ENCODE results near the gene PLIN3. TPM values are rescaled to one million over a fixed set of nuclear protein-coding genes. Genes with fewer than 3 reads are reported as not detected.
"Not testable (repeated sequence)": the region's sequence is repeated elsewhere in the genome, so short reads cannot be mapped to it uniquely, and the experiment has no call there.

Gene PLIN3
- total RNA-seq, 1 donor from 2014 or later: 6.8 TPM

DNA sequence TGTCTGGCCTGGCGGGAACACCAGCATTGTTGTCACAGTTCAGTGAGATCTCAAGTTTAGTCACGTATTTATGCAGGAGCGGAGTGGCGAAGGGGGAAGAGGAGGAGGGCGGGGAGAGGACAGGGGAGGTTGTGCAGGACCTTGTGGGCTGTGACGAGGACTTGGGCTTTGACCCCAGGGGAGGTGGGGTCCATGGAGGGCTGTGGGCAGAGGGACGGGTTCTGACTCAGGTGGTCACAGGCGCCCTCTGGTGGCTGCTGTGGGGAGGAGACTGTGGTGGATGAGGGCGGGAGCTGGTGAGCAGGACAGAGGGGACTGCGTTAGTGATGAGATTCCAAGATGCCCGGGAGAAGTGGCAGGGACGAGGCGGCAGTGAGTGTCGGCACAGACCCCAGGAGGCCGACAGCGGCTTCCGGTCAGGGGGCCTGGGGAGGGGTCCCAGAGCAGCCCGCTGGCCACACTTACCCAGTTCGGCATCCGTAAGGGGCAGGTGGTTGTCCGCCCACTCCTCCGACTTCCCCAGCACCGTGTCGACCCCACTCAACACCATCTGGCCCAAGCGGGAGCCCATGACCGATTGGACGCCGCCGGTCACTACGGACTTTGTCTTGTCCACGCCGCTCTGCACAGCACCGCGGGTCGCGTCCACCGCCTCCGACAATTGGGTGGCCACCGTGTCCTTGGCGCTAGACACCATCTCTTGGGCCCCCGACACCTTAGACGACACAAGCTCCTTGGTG lies 15.7 kb downstream of the PLIN3 start:
- no peak overlapping the region for H3K4me3 Mint-ChIP-seq (ENCODE audit: unreplicated experiment)
- TF ChIP-seq CTCF (IDR thresholded peaks at IDR 0.05; ENCODE audit: partially characterized antibody, unreplicated experiment): peak; percentile 85
- no peaks in the 10 kb centered on the region for H3K36me3 Mint-ChIP-seq (ENCODE audit: unreplicated experiment)
- no peaks in the 10 kb centered on the region for H3K27me3 Mint-ChIP-seq (ENCODE audit: unreplicated experiment)
- H3K9me3 Mint-ChIP-seq (ENCODE audit: unreplicated experiment): peaks cover 2% of the 10 kb centered on the region
- DNase-seq: peak; percentile 89
- no peak overlapping the region for H3K27ac Mint-ChIP-seq (ENCODE audit: unreplicated experiment)
- H3K4me1 Mint-ChIP-seq (ENCODE audit: low read depth, unreplicated experiment): no peaks in the 10 kb centered on the region

GRCh38 chr19:4849019-4849418 lies 18.4 kb downstream of the PLIN3 start:
- Mint-ChIP-seq H3K36me3 (ENCODE audit: unreplicated experiment) (no peaks in the 10 kb centered on the region), H3K27me3 (ENCODE audit: unreplicated experiment) (no peaks in the 10 kb centered on the region), H3K9me3 (ENCODE audit: unreplicated experiment) (peaks cover 2% of the 10 kb centered on the region), H3K4me1 (ENCODE audit: low read depth, unreplicated experiment) (no peaks in the 10 kb centered on the region), H3K27ac (ENCODE audit: unreplicated experiment) (no peak overlapping the region), H3K4me3 (ENCODE audit: unreplicated experiment) (no peak overlapping the region)
- no peak for TF ChIP-seq CTCF (IDR thresholded peaks at IDR 0.05; ENCODE audit: partially characterized antibody, unreplicated experiment)
- DNase-seq: no peak

DNA sequence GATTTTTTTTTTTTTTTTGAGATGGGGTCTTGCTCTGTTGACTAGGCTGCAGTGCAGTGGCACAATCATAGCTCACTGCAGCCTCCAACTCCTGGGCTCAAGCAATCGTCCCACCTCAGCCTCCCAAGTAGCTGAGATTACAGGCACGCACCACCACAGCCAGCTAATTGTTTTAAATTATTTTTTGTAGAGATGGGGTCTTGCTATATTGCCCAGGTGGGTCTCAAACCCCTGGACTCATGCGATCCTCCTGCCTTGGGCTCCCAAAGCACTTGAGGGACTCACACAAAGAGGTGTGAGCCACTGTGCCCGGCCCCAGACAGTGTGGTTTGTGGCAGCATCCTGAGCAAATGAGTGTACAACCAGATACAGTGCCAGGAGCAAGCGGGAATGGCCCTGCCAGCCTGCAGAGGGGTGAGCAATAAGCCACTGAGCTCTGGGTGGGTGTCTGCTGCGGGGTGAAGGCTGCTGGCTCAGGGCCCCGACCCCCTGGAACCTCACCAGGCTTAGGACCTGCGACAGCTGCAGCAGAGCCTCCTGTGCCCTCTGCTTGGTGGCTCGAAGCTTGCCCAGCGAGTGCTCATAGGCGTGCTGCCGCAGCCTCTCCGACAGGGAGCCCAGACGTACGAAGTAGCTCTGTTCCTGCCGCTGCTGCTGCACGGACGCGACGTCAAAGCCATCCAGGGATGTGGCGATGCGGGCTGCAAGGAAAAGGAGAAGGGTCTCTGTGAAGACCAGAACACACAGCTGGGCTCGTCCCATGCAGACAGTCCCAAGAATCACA lies 20.1 kb downstream of the PLIN3 start:
- no peak for DNase-seq
- Mint-ChIP-seq H3K36me3 (ENCODE audit: unreplicated experiment) (no peaks in the 10 kb centered on the region), H3K4me3 (ENCODE audit: unreplicated experiment) (no peak overlapping the region)

GRCh38 chr19:4845975-4846374 lies 21.5 kb downstream of the PLIN3 start:
- not testable (repeated sequence) for H3K9me3 Mint-ChIP-seq (ENCODE audit: unreplicated experiment); H3K4me3 Mint-ChIP-seq (ENCODE audit: unreplicated experiment); H3K36me3 Mint-ChIP-seq (ENCODE audit: unreplicated experiment); H3K27ac Mint-ChIP-seq (ENCODE audit: unreplicated experiment); H3K27me3 Mint-ChIP-seq (ENCODE audit: unreplicated experiment); DNase-seq; H3K4me1 Mint-ChIP-seq (ENCODE audit: low read depth, unreplicated experiment)

More for the DNA sequence above, 20.1 kb downstream of the PLIN3 start:
- Mint-ChIP-seq H3K27me3 (ENCODE audit: unreplicated experiment) (no peaks in the 10 kb centered on the region), H3K4me1 (ENCODE audit: low read depth, unreplicated experiment) (no peaks in the 10 kb centered on the region), H3K9me3 (ENCODE audit: unreplicated experiment) (peaks cover 2% of the 10 kb centered on the region), H3K27ac (ENCODE audit: unreplicated experiment) (no peak overlapping the region)
- no peak for TF ChIP-seq CTCF (IDR thresholded peaks at IDR 0.05; ENCODE audit: partially characterized antibody, unreplicated experiment)

GRCh38 chr19:4844348-4845179 lies 22.9 kb downstream of the PLIN3 start:
- Mint-ChIP-seq H3K4me1 (ENCODE audit: low read depth, unreplicated experiment) (no peaks in the 10 kb centered on the region), H3K27me3 (ENCODE audit: unreplicated experiment) (no peaks in the 10 kb centered on the region), H3K27ac (ENCODE audit: unreplicated experiment) (no peak overlapping the region), H3K4me3 (ENCODE audit: unreplicated experiment) (no peak overlapping the region), H3K9me3 (ENCODE audit: unreplicated experiment) (peaks cover 4% of the 10 kb centered on the region), H3K36me3 (ENCODE audit: unreplicated experiment) (no peaks in the 10 kb centered on the region)
- TF ChIP-seq CTCF (IDR thresholded peaks at IDR 0.05; ENCODE audit: partially characterized antibody, unreplicated experiment): no peak
- DNase-seq: no peak

Data from glutamatergic neuron (in vitro differentiated cells).